K562 (cell line): ENCODE data around the gene ZNF362. TPM values are rescaled to one million over a fixed set of nuclear protein-coding genes. Genes with fewer than 3 reads are reported as not detected.

Experiments used
- ATAC-seq: fragments of 200-7000 bp; cut with Tn5 transposase; 3 replicates; pipeline ENCODE4 v1.9.1; 2020; ENCODE audit warnings: moderate library complexity
- BruUV-seq: library from RNA; stranded (reverse); fragments of 400-500 nt; replicated peaks from 2 replicates; lab custom pipeline; 2021; lab: Mats Ljungman, UMichigan
- CTCF ChIA-PET: fragments of 300-600 bp; formaldehyde crosslinking; extraction: SDS; loops from one replicate; lab custom pipeline; 2021; ENCODE audit warnings: low intra/inter-chr PET ratio; lab: Yijun Ruan, JAX
- POLR2A ChIA-PET: fragments of 300-600, 350-650 bp; sonication (Branson Sonifier 250); formaldehyde crosslinking; extraction: SDS; loops from one replicate; lab custom pipeline; 2021; ENCODE audit warnings: antibody characterized with exemption, inconsistent platforms; lab: Yijun Ruan, JAX
- DNase-seq, 4 experiments: peaks; one replicate each; pipeline versions ENCODE4 v3.0.0 to v3.0.0-alpha.2; 2011 to 2018; ENCODE audit warnings: low spot score in 3 of 4, mixed read lengths in 3 of 4; ENCODE audit errors: extremely low read depth in 1 of 4
- FAIRE-seq: peaks from 2 replicates; lab custom pipeline; 2011; peaks lifted over from hg19 to GRCh38; lab: Jason Lieb, UNC
- H2AFZ ChIP-seq: 2 replicates; pipeline ENCODE4 v1.6.0; 2011; ENCODE audit warnings: low read depth, low read length, control low read depth, inconsistent platforms
- H3K27ac ChIP-seq: fragments of 200-600 bp; 3 replicates; pipeline ENCODE4 v1.8.0; 2011; ENCODE audit warnings: low read depth, mild to moderate bottlenecking, control low read depth, inconsistent platforms, low read length, moderate library complexity, mixed read lengths; ENCODE audit errors: extremely low read depth
- H3K27me3 ChIP-seq, 2 experiments: fragments of 300-600 bp in 1 of 2; 2 replicates in 1 of 2; 3 replicates in 1 of 2; pipeline versions ENCODE4 v1.6.0 to v1.8.0; 2011; ENCODE audit warnings: inconsistent platforms in 2 of 2, low read length in 2 of 2, mild to moderate bottlenecking in 1 of 2, mixed read lengths in 1 of 2, moderate library complexity in 1 of 2; ENCODE audit not compliant: control insufficient read depth in 2 of 2, insufficient read depth in 2 of 2
- H3K36me3 ChIP-seq: fragments of 300-600 bp; 3 replicates; pipeline ENCODE4 v1.8.0; 2011; ENCODE audit warnings: mild to moderate bottlenecking, low read length, inconsistent platforms; ENCODE audit not compliant: control insufficient read depth, insufficient read depth
- H3K4me1 ChIP-seq, 2 experiments: fragments of 200-600 bp in 1 of 2; replicated peaks in 1 of 2; 2 replicates in 1 of 2; 3 replicates in 1 of 2; pipeline versions ENCODE4 v1.5.1 to v1.8.0; 2011; ENCODE audit warnings: inconsistent platforms in 2 of 2, low read length in 2 of 2, mild to moderate bottlenecking in 1 of 2, mixed read lengths in 1 of 2, moderate library complexity in 1 of 2; ENCODE audit not compliant: control insufficient read depth in 2 of 2, insufficient read depth in 2 of 2
- H3K4me2 ChIP-seq: 2 replicates; pipeline ENCODE4 v1.6.1; 2011; ENCODE audit warnings: low read length, control low read depth, inconsistent platforms, mixed read lengths; ENCODE audit not compliant: insufficient read depth
- H3K4me3 ChIP-seq: fragments of 200-600 bp; sonication (generic), shearing (Covaris generic); 2 replicates; pipeline ENCODE4 v1.5.1; 2016; ENCODE audit warnings: control low read depth, inconsistent platforms
- H3K79me2 ChIP-seq: fragments of 200-600 bp; 3 replicates; pipeline ENCODE4 v1.8.0; 2011; ENCODE audit warnings: low read length, inconsistent platforms; ENCODE audit not compliant: control insufficient read depth, insufficient read depth
- H3K9ac ChIP-seq, 2 experiments: 2 replicates each; pipeline versions ENCODE4 v1.6.0 to v1.6.1; 2011; ENCODE audit warnings: low read depth in 2 of 2, low read length in 2 of 2, control low read depth in 1 of 2, inconsistent platforms in 1 of 2, mild to moderate bottlenecking in 1 of 2, mixed read lengths in 1 of 2; ENCODE audit not compliant: insufficient read depth in 1 of 2
- H3K9me1 ChIP-seq: one replicate; pipeline ENCODE4 v1.6.0; 2011; ENCODE audit warnings: inconsistent platforms, mild to moderate bottlenecking, low read length, moderate library complexity; ENCODE audit not compliant: control insufficient read depth, insufficient read depth
- H3K9me3 ChIP-seq: replicated peaks from 2 replicates; pipeline ENCODE4 v1.5.1; 2011; ENCODE audit warnings: low read depth, low read length, inconsistent platforms; ENCODE audit not compliant: control insufficient read depth, insufficient read depth
- H4K20me1 ChIP-seq: replicated peaks from 2 replicates; pipeline ENCODE4 v1.6.1; 2011; ENCODE audit warnings: low read length, inconsistent platforms, mixed read lengths; ENCODE audit not compliant: control insufficient read depth, insufficient read depth
- CHD4 ChIP-seq: fragments of 200-600 bp; sonication (generic); IDR thresholded peaks from 3 replicates; pipeline ENCODE4 v1.6.1; 2012; ENCODE audit warnings: low read depth, mild to moderate bottlenecking, mixed read lengths, low read length, inconsistent platforms; ENCODE audit not compliant: insufficient read depth, insufficient replicate concordance, poor library complexity, severe bottlenecking
- FOXA3 ChIP-seq, 2 experiments: fragments of 450-650 bp in 1 of 2; sonication (generic) in 1 of 2; formaldehyde crosslinking; IDR thresholded peaks in 1 of 2; conservative IDR thresholded peaks in 1 of 2; 2 replicates each; pipeline versions ENCODE4 v1.4.0 to v1.8.0; 2020 to 2022; ENCODE audit warnings: mild to moderate bottlenecking in 2 of 2, missing genetic modification reagents in 1 of 2
- FOXK2 ChIP-seq, 2 experiments: fragments of 450-650 bp; IDR thresholded peaks in 1 of 2; conservative IDR thresholded peaks in 1 of 2; 2 replicates each; pipeline ENCODE4 v1.6.1; 2016; ENCODE audit warnings: low read depth in 2 of 2, mild to moderate bottlenecking in 1 of 2
- JUND ChIP-seq, 2 experiments: IDR thresholded peaks; 2 replicates in 1 of 2; 3 replicates in 1 of 2; pipeline ENCODE4 v1.6.1; 2011; ENCODE audit warnings: borderline replicate concordance in 2 of 2, low read depth in 2 of 2, low read length in 2 of 2, improper control_type of control experiment in 1 of 2, missing biosample characterization in 1 of 2, missing genetic modification characterization in 1 of 2, missing genetic modification reagents in 1 of 2
- POLR2G ChIP-seq: fragments of 200-400 bp; formaldehyde crosslinking; IDR thresholded peaks from 2 replicates; pipeline ENCODE4 v1.6.1; 2017; ENCODE audit warnings: low read depth, mild to moderate bottlenecking, antibody characterized with exemption, low read length, moderate library complexity
- RBBP5 ChIP-seq: fragments of 200-600 bp; sonication (generic); IDR thresholded peaks from 2 replicates; pipeline ENCODE4 v1.6.1; 2012; ENCODE audit warnings: borderline replicate concordance, mild to moderate bottlenecking, low read length, control low read depth, inconsistent platforms; ENCODE audit not compliant: insufficient read depth, poor library complexity, severe bottlenecking
- SMARCA5 ChIP-seq: fragments of 450-650 bp; IDR thresholded peaks from 2 replicates; pipeline ENCODE4 v1.6.1; 2016
- TFAP4 ChIP-seq: sonication (generic); formaldehyde crosslinking; IDR thresholded peaks from 2 replicates; pipeline ENCODE4 v1.8.0; 2022; ENCODE audit warnings: missing genetic modification reagents, mild to moderate bottlenecking, moderate library complexity, borderline replicate concordance
- THRAP3 ChIP-seq: fragments of 450-650 bp; IDR thresholded peaks from 2 replicates; pipeline ENCODE4 v1.6.1; 2016; ENCODE audit warnings: mild to moderate bottlenecking, inconsistent platforms, borderline replicate concordance
- YY1 ChIP-seq, 3 experiments: IDR thresholded peaks; 2 replicates each; pipeline ENCODE4 v1.6.1; 2011; ENCODE audit warnings: low read length in 2 of 3, mild to moderate bottlenecking in 2 of 3, moderate library complexity in 2 of 3, borderline replicate concordance in 1 of 3, control low read depth in 1 of 3, low read depth in 1 of 3; ENCODE audit not compliant: insufficient read depth in 3 of 3, insufficient replicate concordance in 2 of 3, control insufficient read depth in 1 of 3, insufficient read length in 1 of 3; ENCODE audit errors: extremely low read depth in 1 of 3
- WGBS: fragments of 100-300 bp; shearing (Covaris generic); methylation state at CpG from one replicate; pipeline ENCODE4 v1.1.6; 2016; ENCODE audit warnings: low coverage, mixed read lengths; ENCODE audit not compliant: insufficient coverage; ENCODE audit errors: missing lambda C conversion rate; 5-methylcytosine and 5-hydroxymethylcytosine counted together
- in situ Hi-C: fragments of 300-500 bp; cut with MboI; formaldehyde crosslinking; loops from 4 replicates; pipeline ENCODE4 v1.15.0; 2018; ENCODE audit warnings: inconsistent platforms, mixed read lengths
- intact Hi-C: fragments of 100-400 bp; cut with micrococcal nuclease; formaldehyde crosslinking; loops from 2 replicates; pipeline ENCODE4 v1.14.2; 2022
- polyA plus RNA-seq, 8 experiments: library from polyadenylated mRNA; depleted of rRNA in 4 of 8; stranded (reverse) in 5 of 8; unstranded in 3 of 8; fragments of >200 nt; fragmentation: Nextera tagmentation in 2 of 8; fragmentation: Illumina TruSeq in 1 of 8; extraction: Ambion mirVana in 2 of 8; extraction: Trizol in 1 of 8; gene quantifications; 2 replicates each; pipeline versions ENCODE4 v1.2.1 to v1.2.3, GENCODE V29; 2011 to 2014; ENCODE audit warnings: inconsistent platforms in 1 of 8, missing spikeins in 1 of 8
- total RNA-seq, 7 experiments: library from RNA; depleted of rRNA in 6 of 7; stranded (reverse); fragments of >200 nt in 6 of 7; fragmentation: Illumina TruSeq in 2 of 7; extraction: Trizol in 2 of 7; gene quantifications; 2 replicates each; pipeline versions ENCODE4 v1.2.1 to v1.2.3, GENCODE V29; 2011 to 2021; ENCODE audit warnings: low replicate concordance in 1 of 7

ZNF362 gene
- total and polyA plus RNA-seq, 9 of the 15 experiments (the other 6 are each of a cell fraction or from before 2014, with no cell fraction given): 0.01 to 1.1 (median 0.35) TPM; not detected in 1

GRCh38 chr1:33342041-33342723, 85.9 kb downstream of the ZNF362 start:
- 0 out of 2 replicates have a peak, but pooled peaks have one; percentile 9 for TF ChIP-seq POLR2G
- TF ChIP-seq RBBP5: peak; percentile 45
- peak; percentile 14; the same call in 1 of the 2 replicates for TF ChIP-seq JUND (IDR thresholded peaks at IDR 0.05; ENCODE audit: borderline replicate concordance, low read depth, low read length)
- TF ChIP-seq JUND (tag; IDR thresholded peaks at IDR 0.05; ENCODE audit: borderline replicate concordance, low read depth, low read length): no peak
- peak in 2 of 3 experiments; percentile 39 to 47 for TF ChIP-seq YY1 (IDR thresholded peaks at IDR 0.05; ENCODE audit: borderline replicate concordance in 1 of 3, control insufficient read depth in 1 of 3, extremely low read depth in 1 of 3, insufficient read depth in 3 of 3, insufficient read length in 1 of 3, insufficient replicate concordance in 2 of 3, low read depth in 1 of 3, low read length in 2 of 3)
- TF ChIP-seq THRAP3: no peak
- TF ChIP-seq FOXA3 (CRISPR knock-in tag; conservative IDR thresholded peaks at IDR 0.05 in 1 of 2, IDR thresholded peaks at IDR 0.05 in 1 of 2): no peak; a peak in 1 of 4 replicates
- TF ChIP-seq TFAP4 (CRISPR knock-in tag): peak; percentile 33; the same call in 1 of the 2 replicates
- TF ChIP-seq SMARCA5: no peak
- peak in 1 of 2 experiments; percentile 59; a peak in 2 of 4 replicates for TF ChIP-seq FOXK2 (conservative IDR thresholded peaks at IDR 0.05 in 1 of 2, IDR thresholded peaks at IDR 0.05 in 1 of 2; ENCODE audit: low read depth in 2 of 2)
- no peak for TF ChIP-seq CHD4
- Histone ChIP-seq H3K36me3 (peaks cover 48% of the 10 kb centered on the region; the same call in 2 of the 3 replicates), H3K4me3 (no peak overlapping the region), H3K27ac (no peak overlapping the region), H2AFZ (no peak overlapping the region), H3K9me1 (peaks cover 13% of the 10 kb centered on the region), H3K4me1 (peaks cover 11 to 26% of the 10 kb centered on the region in 2 experiments; a peak in 4 of 5 replicates), H3K9me3 (no peaks in the 10 kb centered on the region), H3K79me2 (peaks cover 60% of the 10 kb centered on the region), H3K4me2 (no peak overlapping the region), H3K27me3 (no peaks in the 10 kb centered on the region), H4K20me1 (peaks cover 35% of the 10 kb centered on the region), H3K9ac (peak overlapping the region in 1 of 2 experiments; percentile 32; a peak in 1 of 4 replicates)
- FAIRE-seq (no peak), DNase-seq (no peak), ATAC-seq (no peak)
- in situ Hi-C loops (no loop called here), intact Hi-C loops (no loop called here)
- WGBS: 67% methylated on average over 7 of the region's 7 CpGs
- BruUV-seq: no TSS peak
- CTCF ChIA-PET: interaction anchor here (0.6 kb wide), 1 partner anchor 38 kb away, joined by 3 read pairs; no protein-coding TSS in a partner anchor
- POLR2A ChIA-PET: interaction anchor here (0.6 to 2.1 kb wide), 7 partner anchors 9 to 456 kb away, joined by 3 to 10 read pairs (median 4); partner anchors contain the start of gene A3GALT2
